Ishikawa (cell line): ENCODE results near the gene ASB16.

ENCODE experiments used
- CEBPB ChIP-seq: IDR thresholded peaks from 2 replicates; pipeline ENCODE4 v1.6.1; 2012
- CREB1 ChIP-seq: IDR thresholded peaks from 2 replicates; pipeline ENCODE4 v1.6.1; 2012; ENCODE audit warnings: low read depth
- EGR1 ChIP-seq: IDR thresholded peaks from 2 replicates; pipeline ENCODE4 v1.6.1; 2012
- EP300 ChIP-seq: IDR thresholded peaks from 2 replicates; pipeline ENCODE4 v1.6.1; 2012; ENCODE audit warnings: borderline replicate concordance
- FOXM1 ChIP-seq: IDR thresholded peaks from 2 replicates; pipeline ENCODE4 v1.6.1; 2012; ENCODE audit warnings: low read depth, borderline replicate concordance
- MAX ChIP-seq: IDR thresholded peaks from 2 replicates; pipeline ENCODE4 v1.6.1; 2012
- NFIC ChIP-seq: IDR thresholded peaks from 2 replicates; pipeline ENCODE4 v1.6.1; 2012
- RAD21 ChIP-seq: IDR thresholded peaks from 2 replicates; pipeline ENCODE4 v1.6.1; 2012; ENCODE audit warnings: low read depth
- REST ChIP-seq: IDR thresholded peaks from 2 replicates; pipeline ENCODE4 v1.6.1; 2012; ENCODE audit warnings: low read depth, mild to moderate bottlenecking
- TAF1 ChIP-seq: IDR thresholded peaks from 2 replicates; pipeline ENCODE4 v1.6.1; 2012; ENCODE audit warnings: low read depth, mild to moderate bottlenecking
- TCF12 ChIP-seq: IDR thresholded peaks from 2 replicates; pipeline ENCODE4 v1.6.1; 2012; ENCODE audit warnings: low read depth
- TEAD4 ChIP-seq: IDR thresholded peaks from 2 replicates; pipeline ENCODE4 v1.6.1; 2012
- USF1 ChIP-seq: IDR thresholded peaks from 2 replicates; pipeline ENCODE4 v1.6.1; 2012
- YY1 ChIP-seq: IDR thresholded peaks from 2 replicates; pipeline ENCODE4 v1.6.1; 2012; ENCODE audit warnings: low read depth
- ZBTB7A ChIP-seq: IDR thresholded peaks from 2 replicates; pipeline ENCODE4 v1.6.1; 2012; ENCODE audit warnings: low read depth

ASB16 gene

GRCh38 chr17:44220213-44221083 is 49.9 kb downstream of the ASB16 start:
- TF ChIP-seq MAX: peak; percentile 9; the same call in 1 of the 2 replicates
- no peak for TF ChIP-seq FOXM1
- peak; percentile 32; the same call in 1 of the 2 replicates for TF ChIP-seq TAF1
- TF ChIP-seq RAD21: no peak
- TF ChIP-seq USF1: no peak

- TF ChIP-seq NFIC (peak; percentile 32), TEAD4 (0 out of 2 replicates have a peak, but pooled peaks have one; percentile 18), CREB1 (no peak), MAX (no peak), CEBPB (0 out of 2 replicates have a peak, but pooled peaks have one; percentile 4), REST (no peak), YY1 (0 out of 2 replicates have a peak, but pooled peaks have one; percentile 30), USF1 (no peak), TCF12 (no peak; the same call in 1 of the 2 replicates), RAD21 (no peak; the same call in 1 of the 2 replicates), FOXM1 (no peak), ZBTB7A (0 out of 2 replicates have a peak, but pooled peaks have one; percentile 43), EP300 (no peak), EGR1 (no peak), TAF1 (no peak)
Observed at GRCh38 chr17:44221084-44221861, 50.8 kb downstream of the ASB16 start.

GRCh38 chr17:44221862-44222111 is 51.3 kb downstream of the ASB16 start:
- TF ChIP-seq TCF12 (no peak), MAX (no peak), REST (no peak), TAF1 (no peak), USF1 (no peak), CREB1 (no peak), EGR1 (no peak), EP300 (no peak), RAD21 (no peak), NFIC (no peak), ZBTB7A (no peak), FOXM1 (no peak), CEBPB (no peak), TEAD4 (no peak), YY1 (no peak)

GRCh38 chr17:44222112-44222869 is 51.8 kb downstream of the ASB16 start:
- TF ChIP-seq YY1: 0 out of 2 replicates have a peak, but pooled peaks have one; percentile 37
- no peak for TF ChIP-seq CEBPB
- TF ChIP-seq ZBTB7A: no peak
- no peak for TF ChIP-seq EGR1
- no peak for TF ChIP-seq FOXM1
- no peak for TF ChIP-seq TCF12
- no peak for TF ChIP-seq NFIC
- TF ChIP-seq USF1: no peak
